Gastrocnemius medialis (tissue), 4 donors: Measurements from ENCODE around the gene RICTOR. TPM values are rescaled to one million over a fixed set of nuclear protein-coding genes. Genes with fewer than 3 reads are reported as not detected.

Source experiments
- ATAC-seq, 2 donors: fragments of 150-250 bp; one replicate each; pipeline ENCODE4 v1.9.1; 2016
- DNase-seq, 2 donors: peaks; one replicate each; pipeline ENCODE4 v3.0.0-alpha.2; 2019
- H3K27ac ChIP-seq, 4 donors: fragments of 200-600 bp; sonication (generic); 1 replicate in 1 of 4; 2 replicates in 3 of 4; pipeline ENCODE4 v1.5.1; 2016 to 2018; ENCODE audit warnings: mild to moderate bottlenecking in 2 of 4, moderate library complexity in 1 of 4
- H3K27me3 ChIP-seq, 3 donors: fragments of 200-600 bp; sonication (generic) in 2 of 3; 1 replicate in 1 of 3; 2 replicates in 2 of 3; pipeline versions ENCODE4 v1.5.1 to v1.6.0; 2016 to 2019; ENCODE audit warnings: mild to moderate bottlenecking in 1 of 3, moderate library complexity in 1 of 3
- H3K36me3 ChIP-seq, 2 donors: fragments of 200-600 bp; sonication (generic) in 1 of 2; one replicate each; pipeline ENCODE4 v1.5.1; 2017 to 2018
- H3K4me1 ChIP-seq, 2 donors: fragments of 200-600 bp; sonication (generic) in 1 of 2; one replicate each; pipeline ENCODE4 v1.5.1; 2016 to 2017; ENCODE audit warnings: mild to moderate bottlenecking in 2 of 2
- H3K4me3 ChIP-seq, 4 donors: fragments of 200-600 bp; sonication (generic) in 3 of 4; 1 replicate in 1 of 4; 2 replicates in 3 of 4; pipeline ENCODE4 v1.5.1; 2016 to 2019; ENCODE audit warnings: mild to moderate bottlenecking in 2 of 4
- H3K9me3 ChIP-seq, 3 donors: fragments of 200-600 bp; sonication (generic) in 2 of 3; 1 replicate in 1 of 3; 2 replicates in 2 of 3; pipeline ENCODE4 v1.5.1; 2016 to 2019
- CTCF ChIP-seq, 5 experiments: fragments of 450-650 bp in 3 of 5; fragments of 200-600 bp in 2 of 5; sonication (generic) in 2 of 5; IDR thresholded peaks in 4 of 5; conservative IDR thresholded peaks in 1 of 5; 1 replicate in 4 of 5; 2 replicates in 1 of 5; pipeline ENCODE4 v1.5.1; 2016 to 2019; ENCODE audit warnings: antibody characterized with exemption in 5 of 5, mild to moderate bottlenecking in 3 of 5, moderate library complexity in 3 of 5
- POLR2A ChIP-seq, 2 donors: fragments of 450-650 bp; IDR thresholded peaks; one replicate each; pipeline ENCODE4 v1.6.1; 2017; ENCODE audit warnings: antibody characterized with exemption in 2 of 2, mild to moderate bottlenecking in 2 of 2, moderate library complexity in 2 of 2
- in situ Hi-C, 4 donors: fragments of 200-750 bp; cut with MboI; loops; one replicate each; pipeline versions ENCODE4 v1.15.0 to v1.8.0; 2017; ENCODE audit warnings: low sequenced_read_pairs in 4 of 4
- intact Hi-C: fragments of 100-400 bp; cut with DNase I; formaldehyde crosslinking; loops from one replicate; pipeline ENCODE4 v1.15.1; 2023; ENCODE audit warnings: low total_unique reads
- total RNA-seq, 4 donors: library from RNA; depleted of rRNA; stranded (reverse); fragments of >200 nt; gene quantifications; one replicate each; pipeline versions ENCODE4 v1.1.0 to v1.2.3, GENCODE V29; 2016

The RICTOR gene
- total RNA-seq, 4 donors from 2014 or later = 28.9 to 56.9 (median 37.0) TPM

DNA sequence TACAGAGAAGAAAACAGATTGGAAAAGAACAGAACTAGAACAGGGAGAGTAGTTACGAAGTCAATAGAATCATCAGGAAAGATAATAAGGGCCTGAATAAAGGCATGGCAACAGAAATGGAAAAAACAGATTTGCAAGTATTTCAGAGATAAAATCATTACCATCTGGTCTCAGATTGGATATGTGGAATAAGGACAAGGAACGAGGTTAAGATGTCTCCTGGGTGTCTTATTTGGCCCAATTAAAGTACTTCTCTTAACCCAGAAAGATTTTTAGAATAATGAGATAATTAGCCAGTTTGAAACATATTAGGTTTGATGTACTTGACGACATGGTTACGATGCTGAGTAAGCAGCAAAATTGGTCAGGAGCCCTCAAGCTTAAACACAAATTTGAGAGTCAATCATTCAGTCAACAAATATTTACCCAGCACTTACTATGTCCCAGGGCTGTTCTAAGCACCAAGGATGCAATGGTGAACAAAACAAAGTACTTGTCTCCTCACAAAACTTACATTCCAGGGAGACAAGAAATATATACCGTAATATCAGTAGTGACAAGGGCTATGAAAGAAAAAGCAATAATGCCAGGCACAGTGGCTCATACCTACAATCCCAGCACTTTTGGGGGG, 18.3 kb downstream of the RICTOR start:
- in situ Hi-C loops (no loop called here), intact Hi-C loops (no loop called here)
- no peaks in the 10 kb centered on the region for H3K27me3 ChIP-seq
- TF ChIP-seq CTCF (IDR thresholded peaks at IDR 0.05 in 4 of 5, conservative IDR thresholded peaks at IDR 0.05 in 1 of 5) = no peak
- no peak for TF ChIP-seq POLR2A (IDR thresholded peaks at IDR 0.05)
- H3K4me3 ChIP-seq = no peak overlapping the region
- peaks cover 54 to 60% of the 10 kb centered on the region in 2 donors for H3K4me1 ChIP-seq
- H3K9me3 ChIP-seq = no peaks in the 10 kb centered on the region
- ATAC-seq (no peak), DNase-seq (no peak)
- peak overlapping the region in 1 of 4 donors; percentile 1 for H3K27ac ChIP-seq
- no peaks in the 10 kb centered on the region for H3K36me3 ChIP-seq

DNA sequence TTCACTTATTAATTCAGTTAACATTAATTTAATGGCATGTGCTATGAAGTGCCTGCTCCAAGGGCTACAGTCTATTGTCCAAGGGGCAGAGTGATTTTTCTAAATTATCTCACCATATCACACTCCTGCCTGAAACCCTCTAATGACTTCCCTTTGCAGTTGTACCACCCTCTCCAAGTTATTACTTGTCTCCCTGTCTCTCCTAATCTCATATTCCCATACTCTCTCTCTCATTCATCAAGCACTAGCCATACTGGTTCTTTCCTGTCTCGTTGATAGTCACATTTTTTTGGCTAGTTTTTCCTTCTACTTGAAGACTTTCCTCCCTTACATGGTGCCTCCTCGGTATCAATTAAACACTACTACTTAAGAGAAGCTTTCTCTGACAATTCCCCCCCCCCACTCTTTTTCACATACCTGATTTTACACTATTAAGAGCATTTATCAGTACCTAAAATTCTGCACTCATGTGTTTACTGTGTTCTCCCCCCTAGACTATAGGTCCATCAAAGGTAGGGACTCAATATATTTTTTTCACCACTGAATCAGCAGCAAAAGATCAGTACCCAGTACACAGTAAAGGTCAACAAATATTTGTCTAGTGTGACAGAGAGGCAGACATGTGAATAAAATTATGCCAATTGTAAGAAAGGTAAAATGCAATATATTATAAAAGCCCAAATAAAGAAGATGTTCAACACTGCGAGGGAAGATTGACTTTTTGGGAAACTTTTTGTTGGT, 19.0 kb downstream of the RICTOR start:
- Histone ChIP-seq H3K4me3 (no peak overlapping the region), H3K27me3 (no peaks in the 10 kb centered on the region), H3K36me3 (no peaks in the 10 kb centered on the region), H3K9me3 (no peaks in the 10 kb centered on the region), H3K4me1 (peaks cover 50 to 56% of the 10 kb centered on the region in 2 donors), H3K27ac (peak overlapping the region in 1 of 4 donors; percentile 1)
- ATAC-seq (no peak), DNase-seq (no peak)
- intact Hi-C loops = no loop called here
- TF ChIP-seq CTCF (IDR thresholded peaks at IDR 0.05 in 4 of 5, conservative IDR thresholded peaks at IDR 0.05 in 1 of 5) (no peak), POLR2A (IDR thresholded peaks at IDR 0.05) (no peak)
- in situ Hi-C loops = no loop called here

DNA sequence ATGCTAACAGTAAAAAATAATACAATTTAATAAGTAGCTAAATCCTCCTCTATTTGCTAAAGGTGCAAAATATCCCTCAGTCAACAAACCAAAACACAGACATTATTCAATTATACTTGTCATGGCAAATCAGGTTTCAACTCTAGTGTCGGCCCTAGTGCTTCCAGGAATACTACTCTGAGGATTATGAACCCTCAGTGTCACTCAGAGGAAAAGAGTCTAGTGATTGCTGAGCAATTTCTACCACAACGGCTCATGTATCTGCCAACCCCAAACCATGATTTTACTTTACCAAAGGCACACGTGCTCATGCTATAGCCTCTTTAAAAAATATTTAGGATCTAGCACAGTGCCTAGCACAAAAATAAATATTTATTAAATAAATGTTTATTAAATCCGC, 21.0 kb downstream of the RICTOR start:
- Histone ChIP-seq H3K27me3 (no peaks in the 10 kb centered on the region), H3K4me1 (peaks cover 47 to 56% of the 10 kb centered on the region in 2 donors), H3K9me3 (no peaks in the 10 kb centered on the region), H3K27ac (no peak overlapping the region), H3K4me3 (no peak overlapping the region), H3K36me3 (no peaks in the 10 kb centered on the region)
- in situ Hi-C loops = no loop called here
- no peak for TF ChIP-seq CTCF (IDR thresholded peaks at IDR 0.05 in 4 of 5, conservative IDR thresholded peaks at IDR 0.05 in 1 of 5)
- TF ChIP-seq POLR2A (IDR thresholded peaks at IDR 0.05) = no peak
- intact Hi-C loops = no loop called here
- ATAC-seq = no peak
- DNase-seq = no peak

DNA sequence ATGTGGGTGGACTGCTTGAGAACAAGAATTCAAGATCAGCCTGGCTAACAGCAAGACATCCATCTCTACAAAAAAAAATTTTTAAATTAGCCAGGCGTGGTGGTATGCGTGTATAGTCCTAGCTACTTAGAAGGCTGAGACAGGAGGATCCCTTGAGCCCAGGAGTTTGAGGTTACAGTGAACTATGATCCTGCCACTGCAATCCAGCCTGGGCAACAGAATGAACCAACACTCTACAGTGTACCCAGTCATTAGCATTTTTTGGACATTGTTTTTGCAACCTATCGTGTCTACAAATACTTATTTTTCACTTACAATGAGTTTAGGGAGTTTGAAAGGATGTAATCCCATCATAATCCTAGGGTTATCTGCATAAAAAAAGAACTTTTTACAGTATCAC, 22.1 kb downstream of the RICTOR start:
- ATAC-seq (no peak), DNase-seq (no peak)
- H3K4me1 ChIP-seq = peaks cover 38 to 49% of the 10 kb centered on the region in 2 donors
- TF ChIP-seq CTCF (IDR thresholded peaks at IDR 0.05 in 4 of 5, conservative IDR thresholded peaks at IDR 0.05 in 1 of 5) = no peak
- TF ChIP-seq POLR2A (IDR thresholded peaks at IDR 0.05) = no peak
- intact Hi-C loops (no loop called here), in situ Hi-C loops (no loop called here)
- no peaks in the 10 kb centered on the region for H3K27me3 ChIP-seq
- H3K4me3 ChIP-seq = no peak overlapping the region
- H3K27ac ChIP-seq = no peak overlapping the region
- no peaks in the 10 kb centered on the region for H3K9me3 ChIP-seq
- no peaks in the 10 kb centered on the region for H3K36me3 ChIP-seq
